Right cardiac atrium (tissue), 5 donors: ENCODE measurements around the gene MXRA8. TPM values are rescaled to one million over a fixed set of nuclear protein-coding genes. Genes with fewer than 3 reads are reported as not detected.
A peak's percentile ranks its signal among the peaks of the same experiment; 100 is the strongest.

Experiments used
- ATAC-seq, 2 donors: fragments of 200-7000 bp; cut with Tn5 transposase; one replicate each; pipeline versions ENCODE4 v1.8.0 to v1.9.1; 2020; ENCODE audit warnings: moderate library complexity in 2 of 2, mild to moderate bottlenecking in 1 of 2
- DNase-seq, 3 donors: peaks; one replicate each; pipeline ENCODE4 v3.0.0-alpha.2; 2020
- H3K27ac ChIP-seq: one replicate; pipeline ENCODE4 v1.5.1; 2013; ENCODE audit warnings: mild to moderate bottlenecking, low read length, control low read depth, moderate library complexity
- H3K27me3 ChIP-seq: one replicate; pipeline ENCODE4 v1.6.1; 2013; ENCODE audit not compliant: control insufficient read depth, insufficient read depth
- H3K4me1 ChIP-seq: one replicate; pipeline ENCODE4 v1.6.1; 2013; ENCODE audit warnings: low read length; ENCODE audit not compliant: control insufficient read depth, insufficient read depth
- H3K4me3 ChIP-seq: one replicate; pipeline ENCODE4 v1.5.1; 2013; ENCODE audit warnings: low read length, control low read depth
- H3K9me3 ChIP-seq: one replicate; pipeline ENCODE4 v1.6.1; 2013; ENCODE audit warnings: low read length; ENCODE audit not compliant: control insufficient read depth
- WGBS: extraction: QIAGEN DNeasy Blood & Tissue Kit; methylation state at CpG from one replicate; pipeline ENCODE4 v1.1.7; 2013; 5-methylcytosine and 5-hydroxymethylcytosine counted together
- intact Hi-C, 4 donors: fragments of 100-400 bp; cut with DNase I; formaldehyde crosslinking; loops; one replicate each; pipeline versions ENCODE4 v1.11.0 to v1.14.0; 2022 to 2023
- polyA plus RNA-seq: library from polyadenylated mRNA; stranded (reverse); fragments of 200-250 nt; gene quantifications from one replicate; pipeline ENCODE4 v1.2.3, GENCODE V29; 2013
- total RNA-seq, 4 donors: library from RNA; stranded (reverse); fragmentation: NEBNext Ultra II Directional; extraction: Animal tissue kit (Norgen Biotek cat#: 25700); gene quantifications; one replicate each; pipeline ENCODE4 v1.2.1, GENCODE V29; 2021
- donor health status: healthy with polysubstance abuse.
- donor health status: DM: no; HTN: yes; CAD: no.
- donor health status: DM: no; HTN: no; CAD: no.
- donor health status: DM: no; HTN: yes; CAD: no; lungs with severe emphysema.
- donor health status: DM: yes; HTN: yes; CAD: no.

MXRA8 gene
- total and polyA plus RNA-seq, 5 donors, result 21.9 to 39.5 (median 37.4) TPM

DNA sequence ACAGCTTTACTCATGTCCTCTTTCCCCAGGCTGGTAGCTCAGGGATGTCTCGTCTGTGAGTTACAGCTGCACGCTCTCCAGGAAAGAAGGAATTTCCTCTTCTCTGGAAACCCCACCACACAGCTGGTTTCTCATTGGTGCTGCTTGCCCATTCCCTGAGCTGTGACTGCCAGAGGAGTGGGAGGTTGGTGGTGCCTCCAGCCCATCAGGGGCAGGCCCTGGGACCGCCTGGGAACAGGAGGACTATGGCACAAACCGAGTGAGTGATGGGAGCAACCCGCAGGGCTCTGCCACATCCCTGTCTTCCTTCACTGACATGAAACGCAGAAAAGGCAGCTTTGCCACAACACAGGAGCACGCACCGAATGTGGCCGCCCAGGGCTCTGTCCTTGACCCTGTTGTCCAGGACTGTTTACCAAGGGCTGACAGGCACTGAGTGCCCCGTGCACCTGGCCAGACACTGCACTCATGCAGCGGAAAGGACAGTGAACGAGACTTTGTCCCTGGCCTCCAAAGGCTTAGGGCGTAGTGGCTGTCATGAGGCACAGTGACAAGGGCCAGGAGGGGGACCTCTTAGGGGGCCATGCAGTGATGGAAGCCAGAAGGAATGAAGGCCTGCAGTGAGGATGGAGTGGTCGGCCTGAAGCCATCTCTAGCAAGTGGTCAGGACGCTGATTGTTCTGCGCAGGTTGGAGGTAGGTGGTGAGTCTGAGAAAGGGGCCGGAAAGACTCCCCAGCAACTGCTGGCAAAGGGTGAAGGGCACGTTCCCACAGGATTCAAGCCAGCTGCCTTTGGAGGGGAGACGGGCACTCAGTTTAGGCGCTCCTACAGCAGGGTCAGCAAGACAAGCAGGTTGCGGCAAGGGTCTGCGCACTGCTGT is 42.5 kb upstream of the MXRA8 start:
- intact Hi-C loops, result no loop called here
- H3K27ac ChIP-seq, result no peak overlapping the region

DNA sequence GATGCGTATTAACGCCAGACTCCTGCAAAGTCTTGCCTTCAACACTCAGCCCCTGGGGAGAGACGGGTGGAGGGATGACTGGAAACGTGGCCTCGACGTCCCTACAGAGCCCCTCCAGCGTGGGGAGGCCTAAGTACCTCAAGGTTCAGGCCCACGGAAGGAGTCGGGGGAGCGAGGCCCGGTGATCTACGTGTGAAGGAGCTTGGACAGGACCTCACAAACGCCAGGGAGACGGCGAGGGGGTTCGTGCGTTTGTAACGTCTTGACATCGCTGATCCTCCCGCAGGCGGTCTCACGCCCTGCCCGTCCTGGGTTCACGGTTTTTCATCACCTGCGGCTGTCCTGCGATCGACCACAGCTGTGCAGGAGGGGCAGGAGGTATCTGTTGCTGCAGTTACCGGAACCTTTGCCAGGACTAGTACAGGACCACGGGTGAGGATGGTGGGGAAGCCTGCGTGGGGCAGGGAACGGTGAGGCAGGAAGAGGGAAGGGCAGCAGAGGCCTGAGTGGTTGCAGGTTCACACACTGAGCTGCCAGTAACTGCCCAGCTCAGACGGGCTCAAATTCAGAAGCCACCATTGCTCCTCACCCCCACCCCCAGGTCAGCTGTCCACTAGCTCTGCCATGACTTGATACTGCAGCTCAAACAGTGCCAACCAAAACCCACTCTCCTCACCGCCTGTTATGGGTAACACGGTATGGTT is 41.7 kb upstream of the MXRA8 start:
- ATAC-seq, result peak; percentile 3 to 4
- intact Hi-C loops, result no loop called here
- WGBS, result 6% methylated on average over 34 of the region's 34 CpGs
- peak overlapping the region; percentile 64 for H3K4me3 ChIP-seq
- peaks cover 7% of the 10 kb centered on the region for H3K4me1 ChIP-seq
- peak overlapping the region; percentile 36 for H3K27ac ChIP-seq
- DNase-seq, result peak in 1 of 3 donors; percentile 67
- no peaks in the 10 kb centered on the region for H3K9me3 ChIP-seq
- no peaks in the 10 kb centered on the region for H3K27me3 ChIP-seq

More for the DNA sequence above, 42.5 kb upstream of the MXRA8 start:
- 83% methylated on average over 22 of the region's 22 CpGs for WGBS
- Histone ChIP-seq H3K27me3 (no peaks in the 10 kb centered on the region), H3K4me3 (no peak overlapping the region), H3K4me1 (peaks cover 9% of the 10 kb centered on the region), H3K9me3 (no peaks in the 10 kb centered on the region)
- peak in 2 of 3 donors; percentile 50 to 59 for DNase-seq
- ATAC-seq, result no peak

DNA sequence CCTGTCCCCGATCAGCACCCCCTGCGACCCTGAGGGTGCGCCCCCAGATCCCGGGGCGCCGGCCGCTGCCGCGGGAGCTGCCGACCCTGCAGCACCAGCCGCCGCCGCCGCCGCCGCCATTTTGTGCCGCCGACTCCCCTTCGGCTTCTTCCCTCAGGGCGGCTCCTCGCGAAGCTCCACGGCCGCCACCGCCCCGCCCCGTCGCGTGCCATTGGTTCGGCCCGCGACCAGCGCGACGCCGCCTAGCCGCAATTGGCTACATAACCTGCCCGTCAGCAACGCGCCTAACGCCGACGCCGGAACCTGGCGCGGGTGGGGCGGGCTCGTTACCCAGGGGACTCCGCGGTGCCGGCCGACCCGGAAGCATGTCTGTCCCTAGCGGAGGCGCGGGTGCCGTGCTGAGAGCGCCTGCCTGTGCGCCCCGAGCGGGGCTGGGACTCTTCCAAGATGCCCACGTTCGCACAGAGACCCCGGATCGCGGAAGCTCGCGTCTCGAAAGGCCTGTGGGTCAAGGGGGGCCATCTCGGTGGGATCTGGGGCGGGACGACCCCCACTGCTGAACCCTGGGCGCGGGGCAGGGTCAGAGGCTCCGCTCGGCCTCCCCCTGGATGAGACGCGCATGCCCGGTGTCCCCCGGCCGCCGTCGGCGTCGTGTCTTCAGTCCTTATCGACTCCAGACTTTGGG is 41.0 kb upstream of the MXRA8 start, which contains the start of gene CCNL2:
TSS of gene CCNL2 (minus strand) at position 149 of the 685 bp plus-strand sequence. CDS start at position 120, 29 bp downstream.
- WGBS, result under 1% methylated on average over 86 of the region's 86 CpGs
- Histone ChIP-seq H3K4me1 (peaks cover 7% of the 10 kb centered on the region), H3K9me3 (no peaks in the 10 kb centered on the region), H3K27ac (peak within 1 kb of the TSS; percentile 82), H3K4me3 (peak within 1 kb of the TSS; percentile 92), H3K27me3 (no peaks in the 10 kb centered on the region)
- intact Hi-C loops, result no loop called here
- peak; percentile 97 to 98 for ATAC-seq
- peak; percentile 99 to 100 (median 100) for DNase-seq

DNA sequence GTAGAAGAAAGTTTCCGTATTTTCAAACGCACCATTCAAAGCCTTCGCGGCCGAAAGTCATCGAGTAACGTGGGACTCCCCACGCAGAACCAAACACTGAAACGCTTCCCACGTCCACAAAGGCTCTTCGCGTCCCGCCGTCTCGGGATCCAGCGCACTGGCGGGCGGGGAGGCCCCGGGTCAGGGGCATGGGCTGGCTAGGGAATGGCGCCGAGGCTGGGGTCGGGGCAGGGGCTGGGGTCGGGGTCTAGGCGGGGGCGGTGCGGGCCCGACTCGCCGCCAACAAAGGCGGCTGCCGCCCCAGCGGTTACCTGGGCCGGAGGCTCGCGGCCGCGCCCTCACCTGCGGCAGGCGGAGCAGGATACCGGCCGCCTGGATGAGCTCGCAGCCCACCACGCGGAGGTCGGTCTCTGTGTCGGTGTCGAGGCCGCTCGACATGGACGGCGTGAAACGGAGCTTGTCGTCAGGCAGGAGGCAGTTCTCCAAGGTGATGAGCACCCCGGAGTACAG is 40.4 kb upstream of the MXRA8 start:
- Histone ChIP-seq H3K4me3 (peak overlapping the region; percentile 92), H3K4me1 (peaks cover 7% of the 10 kb centered on the region), H3K27ac (peak overlapping the region; percentile 82), H3K27me3 (no peaks in the 10 kb centered on the region), H3K9me3 (no peaks in the 10 kb centered on the region)
- ATAC-seq, result peak in 1 of 2 donors; percentile 1
- WGBS, result 1% methylated on average over 54 of the region's 54 CpGs
- intact Hi-C loops, result no loop called here
- peak in 1 of 3 donors; percentile 71 for DNase-seq

DNA sequence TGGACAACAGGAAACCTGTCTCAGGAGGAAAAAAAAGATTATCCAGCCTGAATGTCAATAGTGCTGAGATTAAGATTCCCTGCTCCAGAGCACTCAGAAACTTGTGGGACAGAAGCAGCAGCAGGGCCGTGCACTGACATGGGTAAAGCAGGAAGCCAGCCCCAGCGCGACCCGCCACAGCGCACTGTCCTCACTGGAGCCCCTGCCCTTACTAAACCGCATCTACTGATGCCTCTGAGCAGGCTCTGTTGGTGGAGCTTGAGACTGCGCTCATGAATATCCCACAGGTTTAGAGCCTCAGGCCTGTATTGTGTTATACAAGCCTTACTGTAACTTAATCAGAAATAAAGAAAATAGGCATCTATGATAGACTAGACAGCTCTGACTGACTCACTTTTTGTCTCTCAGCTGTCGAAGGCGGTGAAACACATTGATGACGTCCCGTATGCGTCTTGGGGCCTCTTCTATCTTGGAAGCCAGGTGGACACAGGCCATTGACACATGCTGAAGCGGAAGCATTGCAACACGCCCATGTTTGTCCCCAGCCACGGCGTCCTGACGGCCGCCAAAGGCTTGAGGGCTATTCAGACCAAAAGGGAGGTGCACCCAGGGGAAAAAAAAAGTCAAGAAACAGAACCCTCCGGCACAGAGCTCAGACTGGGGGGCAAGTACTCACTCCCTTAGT is 39.6 kb upstream of the MXRA8 start:
- intact Hi-C loops, result no loop called here
- 46% methylated on average over 19 of the region's 19 CpGs for WGBS
- DNase-seq, result peak; percentile 29 to 53 (median 45)
- peaks cover 7% of the 10 kb centered on the region for H3K4me1 ChIP-seq
- H3K9me3 ChIP-seq, result no peaks in the 10 kb centered on the region
- H3K4me3 ChIP-seq, result peak overlapping the region; percentile 92
- no peaks in the 10 kb centered on the region for H3K27me3 ChIP-seq
- no peak overlapping the region for H3K27ac ChIP-seq
- ATAC-seq, result no peak

DNA sequence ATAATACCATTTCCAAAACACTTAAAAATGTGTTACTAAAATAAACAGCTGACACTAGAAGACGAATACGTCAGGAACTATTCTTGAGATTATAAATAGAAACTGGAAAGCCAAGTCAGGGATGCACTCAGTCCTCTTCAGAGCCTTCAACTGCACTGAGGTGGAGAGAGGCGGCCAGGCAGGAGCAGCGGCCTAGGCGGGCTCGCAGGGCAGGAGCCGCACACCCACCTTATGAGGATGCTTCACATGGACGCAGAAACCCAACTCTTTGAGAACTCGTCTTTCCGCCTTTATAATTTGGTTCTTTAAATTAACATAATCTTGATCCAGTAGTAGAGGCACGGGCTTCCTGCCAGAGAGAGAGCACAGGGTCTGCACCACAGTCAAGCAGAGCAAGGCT is 36.8 kb upstream of the MXRA8 start:
- no peak overlapping the region for H3K27ac ChIP-seq

DNA sequence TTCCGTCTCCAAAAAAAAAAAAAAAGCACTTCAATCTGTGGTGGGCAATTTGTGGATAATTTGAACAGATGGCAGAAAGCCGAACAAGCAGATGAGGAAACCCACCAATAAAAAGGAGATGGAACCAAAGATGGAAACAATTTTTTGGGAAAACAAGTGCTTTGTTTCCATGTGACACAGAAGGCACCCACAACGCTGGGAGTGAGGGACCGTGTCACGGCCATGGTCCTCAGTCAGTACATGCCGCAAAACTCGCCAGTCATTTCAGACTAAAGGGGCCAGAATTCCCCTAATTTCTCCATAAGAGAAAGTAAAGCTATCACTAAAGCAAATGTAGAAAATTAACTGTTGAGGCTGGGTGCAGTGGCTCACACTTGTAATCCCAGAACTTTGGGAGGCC is 35.8 kb upstream of the MXRA8 start:
- no peak for ATAC-seq
- peak in 2 of 3 donors; percentile 9 to 11 for DNase-seq
- 95% methylated on average over 7 of the region's 7 CpGs for WGBS
- Histone ChIP-seq H3K4me3 (no peak overlapping the region), H3K27me3 (no peaks in the 10 kb centered on the region), H3K9me3 (no peaks in the 10 kb centered on the region), H3K27ac (no peak overlapping the region), H3K4me1 (peaks cover 7% of the 10 kb centered on the region)
- intact Hi-C loops, result no loop called here

More for the DNA sequence above, 36.8 kb upstream of the MXRA8 start:
- intact Hi-C loops, result no loop called here
- H3K4me1 ChIP-seq, result peaks cover 7% of the 10 kb centered on the region
- WGBS, result 81% methylated on average over 11 of the region's 11 CpGs
- no peak overlapping the region for H3K4me3 ChIP-seq
- ATAC-seq (no peak), DNase-seq (peak in 2 of 3 donors; percentile 30 to 37)
- H3K27me3 ChIP-seq, result no peaks in the 10 kb centered on the region
- no peaks in the 10 kb centered on the region for H3K9me3 ChIP-seq

DNA sequence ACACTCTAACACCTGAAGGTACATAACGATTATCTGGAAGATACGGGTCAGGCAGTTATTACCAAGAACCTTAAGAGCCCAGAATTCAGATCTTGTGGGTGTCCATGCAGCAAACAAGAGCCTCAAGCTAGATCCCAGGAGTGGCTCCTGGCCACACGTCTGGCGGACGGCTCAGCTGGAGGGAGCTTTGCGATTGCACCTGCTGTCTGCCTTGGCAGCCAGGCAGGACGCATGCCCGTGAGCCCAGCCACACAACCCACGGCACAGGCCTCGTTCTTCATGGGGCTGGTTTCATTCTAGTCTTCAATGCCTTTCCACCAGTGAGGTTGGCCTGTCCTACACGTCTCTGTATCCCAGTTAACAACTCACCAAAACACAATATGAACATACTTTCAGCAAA is 35.1 kb upstream of the MXRA8 start:
- DNase-seq (peak in 2 of 3 donors; percentile 28 to 31), ATAC-seq (no peak)
- 94% methylated on average over 11 of the region's 11 CpGs for WGBS
- Histone ChIP-seq H3K4me1 (peaks cover 7% of the 10 kb centered on the region), H3K27me3 (no peaks in the 10 kb centered on the region), H3K9me3 (no peaks in the 10 kb centered on the region), H3K4me3 (no peak overlapping the region), H3K27ac (no peak overlapping the region)
- intact Hi-C loops, result no loop called here

DNA sequence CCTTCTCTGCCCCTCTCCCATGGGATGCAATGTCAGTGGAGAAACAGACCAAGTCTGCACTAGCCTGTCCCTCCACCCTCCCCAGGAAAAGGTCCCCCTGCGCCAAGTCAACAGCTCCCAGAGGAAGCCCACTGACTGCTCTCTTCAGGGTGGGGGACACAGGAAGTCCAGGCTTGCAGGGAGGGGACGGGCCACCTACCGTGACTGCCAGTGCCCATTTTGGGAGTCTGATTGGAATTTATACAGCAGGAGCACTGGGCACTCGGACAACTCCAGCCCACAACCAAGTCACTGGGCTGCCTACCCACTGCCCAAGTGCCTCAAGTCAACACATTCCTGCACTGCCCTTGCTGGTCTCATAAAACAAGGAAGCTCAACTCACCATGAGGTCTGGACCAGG is 34.7 kb upstream of the MXRA8 start:
- H3K27ac ChIP-seq, result no peak overlapping the region
- H3K27me3 ChIP-seq, result no peaks in the 10 kb centered on the region
- WGBS, result 86% methylated on average over 4 of the region's 4 CpGs
- no peak overlapping the region for H3K4me3 ChIP-seq
- ATAC-seq (no peak), DNase-seq (peak in 2 of 3 donors; percentile 3 to 27)
- peaks cover 5% of the 10 kb centered on the region for H3K4me1 ChIP-seq
- H3K9me3 ChIP-seq, result no peaks in the 10 kb centered on the region
- intact Hi-C loops, result no loop called here

DNA sequence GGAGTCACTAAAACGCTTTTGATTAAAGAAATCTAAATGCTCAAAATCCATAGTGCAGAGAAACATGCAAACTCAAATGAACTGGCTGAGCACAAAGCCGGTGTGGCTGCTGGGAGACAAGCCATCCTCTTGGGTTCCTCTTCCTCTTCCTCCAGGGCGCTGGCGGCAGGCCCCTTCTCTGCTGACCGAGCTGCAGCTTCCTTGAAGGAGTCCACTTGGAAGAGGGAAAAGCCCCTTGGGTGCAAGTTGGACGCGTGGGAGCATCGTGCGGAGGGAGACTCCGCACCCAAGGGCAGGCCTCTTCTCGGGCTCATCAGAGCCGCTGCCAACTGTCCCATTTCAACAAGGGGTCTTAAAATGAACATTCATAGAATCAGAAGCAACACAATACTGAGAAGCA is 32.9 kb upstream of the MXRA8 start:
- H3K4me1 ChIP-seq, result no peaks in the 10 kb centered on the region
- intact Hi-C loops, result no loop called here
- H3K27me3 ChIP-seq, result no peaks in the 10 kb centered on the region
- no peak overlapping the region for H3K4me3 ChIP-seq
- ATAC-seq (no peak), DNase-seq (peak in 2 of 3 donors; percentile 34 to 38)
- no peak overlapping the region for H3K27ac ChIP-seq
- WGBS, result 72% methylated on average over 12 of the region's 12 CpGs
- no peaks in the 10 kb centered on the region for H3K9me3 ChIP-seq
